Measurements from ENCODE around the gene SUCLA2.

The SUCLA2 gene

GRCh38 chr13:48001114-48001881 is at the start of gene SUCLA2:
SUCLA2 (minus strand) TSS chr13:48001273; CDS start chr13:48001269, 4 bp downstream.
- DNase-seq: peak; percentile 92

DNA sequence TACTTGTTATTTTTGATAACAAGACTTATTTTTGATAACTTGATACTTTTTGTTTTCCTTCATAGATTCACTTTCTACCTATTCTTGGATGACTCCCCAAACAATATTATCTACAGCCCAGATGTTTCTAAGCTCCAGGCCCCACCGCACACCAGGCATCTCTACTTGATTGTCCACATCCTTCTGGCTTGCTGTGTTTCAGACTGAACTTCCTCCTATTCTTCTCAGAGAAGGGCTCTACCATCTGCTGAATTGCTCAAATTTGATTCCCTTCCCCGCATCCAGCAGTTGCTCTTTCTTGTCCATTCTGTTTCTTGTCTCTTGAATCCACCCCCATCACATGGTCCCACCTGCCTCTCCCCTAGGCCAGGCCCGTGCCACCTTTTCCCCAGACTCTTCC is 49.5 kb upstream of the SUCLA2 start:
- DNase-seq: no peak

DNA sequence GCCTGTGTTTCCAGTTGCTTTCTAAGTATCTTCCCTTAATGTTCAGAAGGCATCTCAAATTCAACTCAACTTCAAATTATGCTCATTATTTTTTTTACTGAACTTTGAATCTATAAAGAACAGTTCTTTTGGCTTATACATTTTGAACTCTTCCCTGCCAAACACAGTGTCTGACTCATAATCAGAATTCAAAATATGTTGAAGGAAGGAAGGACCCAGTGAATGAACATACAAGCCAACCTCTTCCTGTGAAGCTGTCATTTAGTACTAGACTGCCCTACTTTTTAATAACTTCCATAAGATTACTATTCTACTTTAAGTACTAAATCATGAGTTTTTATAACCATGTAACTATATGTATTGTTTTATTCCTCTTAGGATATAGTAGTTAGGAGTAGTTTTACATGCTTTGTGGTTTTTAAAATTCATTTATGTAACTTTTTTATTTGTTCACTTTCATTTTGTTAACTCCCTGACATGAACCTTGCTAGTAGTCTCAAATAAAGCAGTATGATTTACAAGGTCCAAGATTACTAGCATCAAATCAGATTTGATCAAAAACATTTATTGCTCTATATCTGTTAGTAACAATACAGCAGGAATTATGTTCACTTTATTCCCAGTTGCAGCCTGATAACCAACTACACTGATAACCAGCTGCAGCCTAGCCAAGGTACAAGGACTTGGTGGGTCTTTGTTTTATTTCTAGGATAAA is 42.9 kb upstream of the SUCLA2 start:
- no peak for DNase-seq

DNA sequence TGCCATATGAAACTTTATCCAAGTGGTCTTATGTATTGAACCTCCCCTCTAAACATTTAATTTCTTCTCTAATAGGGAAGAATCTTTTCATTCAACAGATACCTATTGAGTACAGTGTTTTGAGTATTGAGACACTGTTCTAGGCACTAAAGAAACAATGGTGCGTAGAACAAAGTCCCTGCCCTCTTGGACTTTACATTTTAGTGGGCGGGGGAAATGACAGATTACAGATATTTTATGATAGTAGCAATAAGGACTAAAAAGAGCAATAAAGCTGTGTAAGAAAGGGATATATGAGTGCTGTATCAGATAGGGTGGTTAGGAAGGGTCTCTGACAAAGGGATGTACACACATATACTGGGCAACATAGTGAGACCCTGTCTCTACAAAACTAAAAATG is 41.8 kb upstream of the SUCLA2 start:
- no peak for DNase-seq

- no peak for DNase-seq
Measured at GRCh38 chr13:48040896-48041295, 39.8 kb upstream of the SUCLA2 start.

DNA sequence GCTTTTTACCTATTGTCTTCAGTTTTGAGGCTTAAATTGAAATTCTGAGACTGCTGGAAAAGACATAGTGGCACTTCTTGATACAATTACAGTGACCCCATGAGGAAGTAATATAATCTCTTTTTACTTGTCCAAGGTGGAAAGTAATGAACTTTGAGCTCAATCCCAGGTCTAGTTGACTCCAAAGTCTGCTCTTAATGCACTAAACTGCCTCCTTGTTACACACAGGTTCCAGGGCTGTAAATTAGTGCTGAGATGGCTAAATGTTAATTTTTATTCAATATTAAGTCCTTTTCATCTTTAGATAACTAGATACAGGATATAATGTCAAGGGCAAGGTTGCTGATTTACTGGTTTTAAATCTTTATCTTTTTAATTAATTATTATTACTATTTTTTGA is 39.0 kb upstream of the SUCLA2 start:
- no peak for DNase-seq

DNA sequence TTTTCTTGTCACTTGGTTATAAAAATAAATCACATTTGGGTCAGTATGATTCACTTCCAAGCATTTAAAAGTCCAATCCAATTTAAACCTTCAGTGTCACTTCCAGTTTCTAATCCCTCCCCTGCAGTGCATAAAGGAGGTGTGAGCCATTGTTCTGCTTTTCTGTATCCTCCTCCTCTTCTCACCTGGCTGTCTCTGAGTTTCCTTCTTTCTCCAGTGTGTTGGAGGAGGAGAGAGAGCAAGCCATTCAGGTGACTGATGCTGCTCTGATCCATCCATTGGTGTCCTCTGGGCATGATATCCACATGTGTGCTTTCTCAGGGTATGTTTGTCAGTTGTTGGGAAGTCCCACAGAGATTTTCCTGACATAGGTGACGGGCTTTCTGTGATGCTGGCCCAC is 37.7 kb upstream of the SUCLA2 start:
- no peak for DNase-seq

DNA sequence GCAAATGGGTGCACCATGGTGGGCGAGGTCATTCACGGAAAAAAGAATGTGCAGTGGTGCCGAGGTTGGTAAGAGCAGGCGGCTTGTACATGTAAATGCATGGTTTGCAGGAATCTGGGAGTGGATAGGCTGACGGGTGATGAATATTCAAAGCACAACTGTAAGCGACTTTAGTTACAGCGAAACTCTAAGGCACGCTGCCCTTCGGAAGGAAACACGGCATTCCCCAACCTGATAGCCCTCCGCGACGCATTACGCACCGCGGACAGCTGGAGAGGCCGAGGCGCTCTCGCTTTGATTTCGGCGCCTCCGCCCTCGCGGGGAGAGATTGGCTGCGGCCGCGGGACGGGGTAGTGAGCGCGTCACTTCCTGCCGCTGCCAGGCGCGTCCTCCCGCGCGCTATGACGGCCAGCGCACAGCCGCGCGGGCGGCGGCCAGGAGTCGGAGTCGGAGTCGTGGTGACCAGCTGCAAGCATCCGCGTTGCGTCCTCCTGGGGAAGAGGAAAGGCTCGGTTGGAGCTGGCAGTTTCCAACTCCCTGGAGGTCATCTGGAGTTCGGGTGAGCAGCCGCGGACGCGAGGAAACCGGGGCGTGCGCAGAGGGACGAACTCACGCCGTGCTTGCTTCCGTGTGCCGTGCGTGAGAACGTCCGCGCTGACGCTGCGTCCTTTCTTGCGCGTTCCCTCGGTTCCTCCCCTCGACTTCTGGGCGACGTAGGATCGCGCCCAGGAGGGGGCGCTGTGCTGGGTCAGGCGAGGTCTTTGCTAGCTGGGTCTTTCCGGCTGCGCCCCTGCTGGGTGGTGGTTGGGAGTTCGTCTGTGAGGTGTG is 36.5 kb upstream of the SUCLA2 start, which contains the start of gene NUDT15:
TSS of gene NUDT15 (plus strand) at position 381 of the 828 bp plus-strand sequence. CDS start at position 402, 21 bp downstream.
- DNase-seq: peak; percentile 95

- no peak for DNase-seq
Measured at GRCh38 chr13:48029859-48030258, 28.8 kb upstream of the SUCLA2 start.

GRCh38 chr13:48028066-48028465 is 27.0 kb upstream of the SUCLA2 start:
- no peak for DNase-seq

- DNase-seq: no peak
Measured at GRCh38 chr13:48019796-48020195, 18.7 kb upstream of the SUCLA2 start.

DNA sequence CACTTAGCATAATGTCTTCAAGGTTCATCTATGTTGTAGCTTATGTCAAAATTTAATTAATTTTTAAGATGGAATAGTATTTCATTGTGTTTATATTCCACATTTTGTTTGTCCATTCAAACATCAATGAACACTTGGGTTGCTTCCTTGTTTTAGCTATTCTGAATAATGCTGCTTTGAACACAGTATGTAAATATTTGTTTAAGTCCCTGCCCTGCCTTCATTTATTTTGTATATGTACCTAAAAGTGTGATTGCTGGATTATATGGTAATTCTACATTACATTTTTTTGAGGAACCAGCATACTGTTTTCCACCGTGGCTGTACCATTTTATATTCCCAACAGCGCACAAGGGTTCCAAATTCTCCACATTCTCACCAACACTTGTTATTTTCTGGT is 17.6 kb upstream of the SUCLA2 start:
- DNase-seq: no peak

DNA sequence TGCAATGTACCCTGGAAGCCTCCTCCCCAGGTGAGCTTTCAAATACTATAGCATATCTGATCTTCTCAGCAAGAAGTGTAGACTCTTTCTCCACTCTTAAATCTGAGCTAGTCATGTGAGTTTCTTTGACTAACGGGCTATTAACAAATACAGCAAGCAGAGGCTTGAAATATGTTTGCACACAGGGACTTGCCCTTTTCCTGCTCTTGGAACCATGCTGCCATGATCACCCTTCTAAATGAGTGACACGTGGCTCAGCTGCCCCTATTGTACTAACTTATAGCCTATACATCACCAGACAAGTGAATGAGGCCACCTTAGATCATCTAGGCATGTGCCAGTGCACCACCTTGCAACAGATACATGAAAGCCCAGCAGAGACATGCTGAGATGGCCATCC is 13.3 kb upstream of the SUCLA2 start:
- DNase-seq: no peak

DNA sequence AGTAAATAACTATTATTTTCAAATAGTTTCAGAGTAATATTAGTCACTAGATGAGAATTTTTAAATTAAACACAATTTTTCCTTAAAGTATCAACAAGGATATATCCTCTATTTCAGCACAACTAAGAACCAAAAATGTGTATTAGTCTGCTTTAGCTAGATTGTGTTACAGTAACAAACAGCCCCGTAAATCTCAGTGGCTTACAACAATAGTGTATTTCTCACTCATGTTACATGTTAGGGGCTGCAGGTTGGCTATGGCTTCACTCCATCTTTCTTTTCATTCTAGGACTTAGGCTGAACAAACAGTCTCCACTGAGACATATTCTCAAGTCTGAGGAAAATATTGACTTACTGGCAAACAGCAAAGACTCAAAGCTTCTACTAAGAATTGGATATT is 11.6 kb upstream of the SUCLA2 start:
- DNase-seq: no peak

DNA sequence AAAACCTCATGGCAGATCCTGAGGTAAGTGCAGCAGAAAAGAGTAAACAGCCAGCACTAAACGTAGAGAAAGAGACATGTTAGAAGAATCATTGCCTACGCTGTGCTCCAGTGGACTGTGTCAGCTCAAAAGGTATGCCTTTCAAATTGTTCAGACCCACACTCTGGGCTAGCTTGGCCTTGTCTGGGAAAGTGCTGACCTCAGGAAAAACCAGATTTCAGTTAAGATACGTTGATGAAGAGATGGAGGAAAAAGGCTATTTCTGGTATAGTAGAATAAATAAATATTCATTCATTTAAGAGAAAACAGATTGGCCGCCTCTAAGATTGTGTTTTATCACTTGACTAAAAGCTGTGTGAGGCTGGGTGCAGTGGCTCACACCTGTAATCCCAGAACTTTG is 9.6 kb upstream of the SUCLA2 start:
- no peak for DNase-seq

- no peak for DNase-seq
Measured at GRCh38 chr13:48009284-48009683, 8.2 kb upstream of the SUCLA2 start.

- DNase-seq: no peak
Measured at GRCh38 chr13:48006396-48006795, 5.3 kb upstream of the SUCLA2 start.

DNA sequence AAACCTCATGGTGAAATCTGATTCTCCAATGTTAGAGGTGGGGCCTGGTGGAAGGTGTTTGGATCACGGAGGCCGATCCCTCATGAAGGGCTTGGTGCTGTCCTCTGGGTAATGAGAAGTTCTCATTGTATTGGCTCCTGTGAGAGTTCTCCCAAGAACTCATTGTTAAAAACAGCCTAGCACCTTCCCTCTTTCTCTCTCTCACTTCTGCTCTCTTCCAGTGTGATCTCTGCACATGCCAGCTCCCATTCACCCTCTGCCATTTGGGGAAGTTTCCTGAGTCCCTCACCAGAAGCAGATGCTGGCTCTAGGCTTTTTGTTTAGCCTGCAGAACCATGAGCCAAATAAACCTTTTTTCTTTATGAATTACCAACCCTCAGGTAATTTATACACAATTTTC is 3.1 kb upstream of the SUCLA2 start:
- DNase-seq: no peak

DNA sequence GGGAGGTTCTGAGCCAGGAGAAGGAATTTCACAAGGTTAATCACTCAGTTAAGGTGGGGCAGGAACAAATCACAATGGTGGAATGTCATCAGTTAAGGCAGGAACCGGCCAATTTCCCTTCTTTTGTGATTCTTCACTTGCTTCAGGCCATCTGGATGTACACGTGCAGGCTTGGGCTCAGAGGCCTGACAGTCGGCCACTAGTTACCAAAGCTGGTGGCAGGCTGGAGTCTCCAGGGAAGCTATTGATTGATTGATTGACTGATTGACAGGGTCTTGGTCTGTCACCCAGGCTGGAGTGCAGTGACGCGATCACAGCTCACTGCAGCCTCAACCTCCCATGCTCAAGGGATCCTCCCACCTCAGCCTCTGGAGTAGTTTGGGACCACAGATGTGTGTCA is 926 bp upstream of the SUCLA2 start:
- DNase-seq: peak; percentile 3

GRCh38 chr13:48000559-48001113 is 437 bp downstream of the SUCLA2 start:
- DNase-seq: peak; percentile 12

- DNase-seq: no peak
Measured at GRCh38 chr13:47999973-48000372, 1.1 kb downstream of the SUCLA2 start.

- no peak for DNase-seq
Measured at GRCh38 chr13:47997384-47997783, 3.7 kb downstream of the SUCLA2 start.

DNA sequence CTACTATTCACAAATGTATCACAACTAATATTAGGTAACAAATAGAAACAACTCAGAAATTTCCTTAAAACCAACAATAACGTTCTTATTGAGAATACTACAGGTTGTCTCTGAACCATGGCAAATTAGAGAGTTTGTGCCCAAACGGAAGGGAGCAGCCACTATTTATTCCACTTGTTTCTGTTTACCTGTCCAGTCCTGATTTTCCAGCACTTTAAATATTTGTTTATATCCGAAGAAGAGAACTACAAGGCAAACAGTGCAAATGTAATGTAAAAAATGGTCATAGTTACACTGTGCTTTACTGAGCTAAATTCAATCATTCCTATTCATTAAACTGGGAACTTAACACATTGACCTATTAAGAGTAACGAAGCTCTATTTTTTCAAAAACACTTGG is 9.2 kb downstream of the SUCLA2 start:
- DNase-seq: no peak

Data from stimulated activated CD4-positive, alpha-beta T cell treated with anti-CD3 and anti-CD28 coated beads, Interleukin-4, amount 100 ng/mL, for 24 hours (primary cell).